K562 (cell line): ENCODE results near the gene TENM4. TPM values are rescaled to one million over a fixed set of nuclear protein-coding genes. Genes with fewer than 3 reads are reported as not detected.

Experiments used
- ATAC-seq: fragments of 200-7000 bp; cut with Tn5 transposase; 3 replicates; pipeline ENCODE4 v1.9.1; 2020; ENCODE audit warnings: moderate library complexity
- BruUV-seq: library from RNA; stranded (reverse); fragments of 400-500 nt; replicated peaks from 2 replicates; lab custom pipeline; 2021; lab: Mats Ljungman, UMichigan
- CTCF ChIA-PET: fragments of 300-600 bp; formaldehyde crosslinking; extraction: SDS; loops from one replicate; lab custom pipeline; 2021; ENCODE audit warnings: low intra/inter-chr PET ratio; lab: Yijun Ruan, JAX
- POLR2A ChIA-PET: fragments of 300-600, 350-650 bp; sonication (Branson Sonifier 250); formaldehyde crosslinking; extraction: SDS; loops from one replicate; lab custom pipeline; 2021; ENCODE audit warnings: antibody characterized with exemption, inconsistent platforms; lab: Yijun Ruan, JAX
- DNase-seq, 4 experiments: peaks; one replicate each; pipeline versions ENCODE4 v3.0.0 to v3.0.0-alpha.2; 2011 to 2018; ENCODE audit warnings: low spot score in 3 of 4, mixed read lengths in 3 of 4; ENCODE audit errors: extremely low read depth in 1 of 4
- FAIRE-seq: peaks from 2 replicates; lab custom pipeline; 2011; peaks lifted over from hg19 to GRCh38; lab: Jason Lieb, UNC
- H2AFZ ChIP-seq: 2 replicates; pipeline ENCODE4 v1.6.0; 2011; ENCODE audit warnings: low read depth, low read length, control low read depth, inconsistent platforms
- H3K27ac ChIP-seq: fragments of 200-600 bp; 3 replicates; pipeline ENCODE4 v1.8.0; 2011; ENCODE audit warnings: low read depth, mild to moderate bottlenecking, control low read depth, inconsistent platforms, low read length, moderate library complexity, mixed read lengths; ENCODE audit errors: extremely low read depth
- H3K27me3 ChIP-seq, 2 experiments: fragments of 300-600 bp in 1 of 2; 2 replicates in 1 of 2; 3 replicates in 1 of 2; pipeline versions ENCODE4 v1.6.0 to v1.8.0; 2011; ENCODE audit warnings: inconsistent platforms in 2 of 2, low read length in 2 of 2, mild to moderate bottlenecking in 1 of 2, mixed read lengths in 1 of 2, moderate library complexity in 1 of 2; ENCODE audit not compliant: control insufficient read depth in 2 of 2, insufficient read depth in 2 of 2
- H3K36me3 ChIP-seq: fragments of 300-600 bp; 3 replicates; pipeline ENCODE4 v1.8.0; 2011; ENCODE audit warnings: mild to moderate bottlenecking, low read length, inconsistent platforms; ENCODE audit not compliant: control insufficient read depth, insufficient read depth
- H3K4me1 ChIP-seq, 2 experiments: fragments of 200-600 bp in 1 of 2; replicated peaks in 1 of 2; 2 replicates in 1 of 2; 3 replicates in 1 of 2; pipeline versions ENCODE4 v1.5.1 to v1.8.0; 2011; ENCODE audit warnings: inconsistent platforms in 2 of 2, low read length in 2 of 2, mild to moderate bottlenecking in 1 of 2, mixed read lengths in 1 of 2, moderate library complexity in 1 of 2; ENCODE audit not compliant: control insufficient read depth in 2 of 2, insufficient read depth in 2 of 2
- H3K4me2 ChIP-seq: 2 replicates; pipeline ENCODE4 v1.6.1; 2011; ENCODE audit warnings: low read length, control low read depth, inconsistent platforms, mixed read lengths; ENCODE audit not compliant: insufficient read depth
- H3K4me3 ChIP-seq: fragments of 200-600 bp; sonication (generic), shearing (Covaris generic); 2 replicates; pipeline ENCODE4 v1.5.1; 2016; ENCODE audit warnings: control low read depth, inconsistent platforms
- H3K79me2 ChIP-seq: fragments of 200-600 bp; 3 replicates; pipeline ENCODE4 v1.8.0; 2011; ENCODE audit warnings: low read length, inconsistent platforms; ENCODE audit not compliant: control insufficient read depth, insufficient read depth
- H3K9ac ChIP-seq, 2 experiments: 2 replicates each; pipeline versions ENCODE4 v1.6.0 to v1.6.1; 2011; ENCODE audit warnings: low read depth in 2 of 2, low read length in 2 of 2, control low read depth in 1 of 2, inconsistent platforms in 1 of 2, mild to moderate bottlenecking in 1 of 2, mixed read lengths in 1 of 2; ENCODE audit not compliant: insufficient read depth in 1 of 2
- H3K9me1 ChIP-seq: one replicate; pipeline ENCODE4 v1.6.0; 2011; ENCODE audit warnings: inconsistent platforms, mild to moderate bottlenecking, low read length, moderate library complexity; ENCODE audit not compliant: control insufficient read depth, insufficient read depth
- H3K9me3 ChIP-seq: replicated peaks from 2 replicates; pipeline ENCODE4 v1.5.1; 2011; ENCODE audit warnings: low read depth, low read length, inconsistent platforms; ENCODE audit not compliant: control insufficient read depth, insufficient read depth
- H4K20me1 ChIP-seq: replicated peaks from 2 replicates; pipeline ENCODE4 v1.6.1; 2011; ENCODE audit warnings: low read length, inconsistent platforms, mixed read lengths; ENCODE audit not compliant: control insufficient read depth, insufficient read depth
- E2F3 ChIP-seq: fragments of 250-450 bp; sonication (Bioruptor Pico); IDR thresholded peaks from 2 replicates; pipeline ENCODE4 v1.4.0; 2020; ENCODE audit warnings: mild to moderate bottlenecking
- EGR1 ChIP-seq: fragments of 450-650 bp; conservative IDR thresholded peaks from 2 replicates; pipeline ENCODE4 v1.6.1; 2017; ENCODE audit warnings: mild to moderate bottlenecking
- ETV6 ChIP-seq, 3 experiments: fragments of 150-350 bp in 1 of 3; sonication (generic) in 1 of 3; formaldehyde crosslinking in 1 of 3; IDR thresholded peaks; 2 replicates each; pipeline versions ENCODE4 v1.6.1 to v1.8.0; 2014 to 2022; ENCODE audit warnings: borderline replicate concordance in 2 of 3, low read depth in 2 of 3, antibody characterized with exemption in 1 of 3, low read length in 1 of 3, mild to moderate bottlenecking in 1 of 3, missing genetic modification reagents in 1 of 3
- RNF2 ChIP-seq: sonication (generic); IDR thresholded peaks from 2 replicates; pipeline ENCODE4 v1.6.1; 2016
- SETDB1 ChIP-seq: IDR thresholded peaks from one replicate; pipeline ENCODE4 v1.6.1; 2012; ENCODE audit warnings: low read length, control low read depth, inconsistent platforms
- TGIF2 ChIP-seq: sonication (generic); formaldehyde crosslinking; IDR thresholded peaks from 2 replicates; pipeline ENCODE4 v1.8.1; 2022; ENCODE audit warnings: mild to moderate bottlenecking, missing genetic modification reagents, moderate library complexity
- TRIM28 ChIP-seq: fragments of 450-650 bp; IDR thresholded peaks from 2 replicates; pipeline ENCODE4 v1.6.1; 2017
- ZNF197 ChIP-seq: fragments of 200-800 bp; sonication (Bioruptor generic); IDR thresholded peaks from 2 replicates; pipeline ENCODE4 v1.6.1; 2016; ENCODE audit warnings: low read depth, missing genetic modification characterization, missing compliant biosample characterization
- ZNF512 ChIP-seq: IDR thresholded peaks from 2 replicates; pipeline ENCODE4 v1.6.1; 2016; ENCODE audit warnings: missing genetic modification characterization, missing compliant biosample characterization
- ZNF639 ChIP-seq, 2 experiments: fragments of 200-800 bp in 1 of 2; sonication (Bioruptor generic) in 1 of 2; sonication (generic) in 1 of 2; formaldehyde crosslinking in 1 of 2; IDR thresholded peaks in 1 of 2; conservative IDR thresholded peaks in 1 of 2; 2 replicates each; pipeline versions ENCODE4 v1.5.0 to v1.6.1; 2016 to 2020; ENCODE audit warnings: missing compliant biosample characterization in 1 of 2, missing genetic modification characterization in 1 of 2, missing genetic modification reagents in 1 of 2
- ZNF830 ChIP-seq: fragments of 250-450 bp; sonication (Bioruptor Pico); IDR thresholded peaks from 2 replicates; pipeline ENCODE4 v1.5.0; 2021; ENCODE audit warnings: mild to moderate bottlenecking
- WGBS: fragments of 100-300 bp; shearing (Covaris generic); methylation state at CpG from one replicate; pipeline ENCODE4 v1.1.6; 2016; ENCODE audit warnings: low coverage, mixed read lengths; ENCODE audit not compliant: insufficient coverage; ENCODE audit errors: missing lambda C conversion rate; 5-methylcytosine and 5-hydroxymethylcytosine counted together
- in situ Hi-C: fragments of 300-500 bp; cut with MboI; formaldehyde crosslinking; loops from 4 replicates; pipeline ENCODE4 v1.15.0; 2018; ENCODE audit warnings: inconsistent platforms, mixed read lengths
- intact Hi-C: fragments of 100-400 bp; cut with micrococcal nuclease; formaldehyde crosslinking; loops from 2 replicates; pipeline ENCODE4 v1.14.2; 2022
- polyA plus RNA-seq, 8 experiments: library from polyadenylated mRNA; depleted of rRNA in 4 of 8; stranded (reverse) in 5 of 8; unstranded in 3 of 8; fragments of >200 nt; fragmentation: Nextera tagmentation in 2 of 8; fragmentation: Illumina TruSeq in 1 of 8; extraction: Ambion mirVana in 2 of 8; extraction: Trizol in 1 of 8; gene quantifications; 2 replicates each; pipeline versions ENCODE4 v1.2.1 to v1.2.3, GENCODE V29; 2011 to 2014; ENCODE audit warnings: inconsistent platforms in 1 of 8, missing spikeins in 1 of 8
- total RNA-seq, 7 experiments: library from RNA; depleted of rRNA in 6 of 7; stranded (reverse); fragments of >200 nt in 6 of 7; fragmentation: Illumina TruSeq in 2 of 7; extraction: Trizol in 2 of 7; gene quantifications; 2 replicates each; pipeline versions ENCODE4 v1.2.1 to v1.2.3, GENCODE V29; 2011 to 2021; ENCODE audit warnings: low replicate concordance in 1 of 7

The TENM4 gene
- total and polyA plus RNA-seq, 9 of the 15 experiments (the other 6 are each of a cell fraction or from before 2014, with no cell fraction given), result 0.16 TPM; not detected in 8

GRCh38 chr11:79237091-79237490 is 203.7 kb downstream of the TENM4 start:
- no peak for TF ChIP-seq ZNF512 (tag)
- no peak for TF ChIP-seq RNF2
- no peak for TF ChIP-seq SETDB1
- TF ChIP-seq TRIM28, result no peak
- TF ChIP-seq, all 486 proteins: peak for 0
- DNase-seq (no peak), ATAC-seq (no peak), FAIRE-seq (no peak)
- BruUV-seq, result no TSS peak
- Histone ChIP-seq H3K9me3 (no peaks in the 10 kb centered on the region), H4K20me1 (no peaks in the 10 kb centered on the region; the same call in 1 of the 2 replicates), H3K9ac (no peak overlapping the region), H3K79me2 (no peaks in the 10 kb centered on the region), H3K4me3 (no peak overlapping the region), H3K36me3 (no peaks in the 10 kb centered on the region), H2AFZ (no peak overlapping the region), H3K9me1 (no peaks in the 10 kb centered on the region), H3K27me3 (peaks cover 0 to 17% of the 10 kb centered on the region in 2 experiments; a peak in 3 of 5 replicates), H3K4me1 (no peaks in the 10 kb centered on the region), H3K27ac (no peak overlapping the region), H3K4me2 (no peak overlapping the region)
- in situ Hi-C loops, result no loop called here
- 0% methylated on average over 5 of the region's 5 CpGs for WGBS
- ChIA-PET POLR2A (no interaction called here), CTCF (no interaction called here)
- intact Hi-C loops, result no loop called here

- in situ Hi-C loops (no loop called here), intact Hi-C loops (no loop called here)
- ATAC-seq (no peak), FAIRE-seq (no peak), DNase-seq (no peak)
- Histone ChIP-seq H3K4me2 (no peak overlapping the region), H3K9ac (no peak overlapping the region), H3K9me3 (no peaks in the 10 kb centered on the region), H3K9me1 (no peaks in the 10 kb centered on the region), H3K4me1 (no peaks in the 10 kb centered on the region), H3K27ac (no peak overlapping the region), H3K4me3 (no peak overlapping the region), H2AFZ (no peak overlapping the region), H4K20me1 (no peaks in the 10 kb centered on the region; the same call in 1 of the 2 replicates), H3K27me3 (peaks cover 0 to 15% of the 10 kb centered on the region in 2 experiments; a peak in 3 of 5 replicates), H3K79me2 (no peaks in the 10 kb centered on the region), H3K36me3 (no peaks in the 10 kb centered on the region)
- no TSS peak for BruUV-seq
- 0% methylated on average over 11 of the region's 11 CpGs for WGBS
- TF ChIP-seq ZNF197 (CRISPR knock-in tag) (no peak), E2F3 (CRISPR knock-in tag) (no peak), ZNF639 (CRISPR knock-in tag; conservative IDR thresholded peaks at IDR 0.05 in 1 of 2, IDR thresholded peaks at IDR 0.05 in 1 of 2) (no peak), TGIF2 (CRISPR knock-in tag) (no peak), EGR1 (0 out of 2 replicates have a peak, but pooled peaks have one; percentile 10), ZNF830 (CRISPR knock-in tag) (no peak), ETV6 (IDR thresholded peaks at IDR 0.05; ENCODE audit: borderline replicate concordance in 1 of 2, low read depth in 2 of 2, low read length in 1 of 2) (no peak), ETV6 (CRISPR knock-in tag; IDR thresholded peaks at IDR 0.05; ENCODE audit: borderline replicate concordance) (no peak)
- CTCF ChIA-PET, result no interaction called here
- POLR2A ChIA-PET, result no interaction called here
Observed at GRCh38 chr11:79236541-79236971, 204.3 kb downstream of the TENM4 start.
